Muscle of arm (tissue), 12 donors: ENCODE results near the gene GRM6. TPM values are rescaled to one million over a fixed set of nuclear protein-coding genes. Genes with fewer than 3 reads are reported as not detected.
A peak's percentile ranks its signal among the peaks of the same experiment; 100 is the strongest.

Experiments
- DNase-seq: peaks from one replicate; pipeline ENCODE4 v3.0.0-alpha.2; 2013
- polyA plus RNA-seq, 12 donors: library from polyadenylated mRNA; unstranded; fragments of 120-200 nt; gene quantifications; one replicate each; pipeline ENCODE4 v1.2.1, GENCODE V29; 2013; ENCODE audit not compliant: insufficient read length in 12 of 12

GRM6 gene
- polyA plus RNA-seq, 12 donors, result 0.18 to 1.4 (median 0.72) TPM; not detected in 2

- no peak for DNase-seq
Observed at GRCh38 chr5:178984145-178985072, 10.7 kb downstream of the GRM6 start.

DNA sequence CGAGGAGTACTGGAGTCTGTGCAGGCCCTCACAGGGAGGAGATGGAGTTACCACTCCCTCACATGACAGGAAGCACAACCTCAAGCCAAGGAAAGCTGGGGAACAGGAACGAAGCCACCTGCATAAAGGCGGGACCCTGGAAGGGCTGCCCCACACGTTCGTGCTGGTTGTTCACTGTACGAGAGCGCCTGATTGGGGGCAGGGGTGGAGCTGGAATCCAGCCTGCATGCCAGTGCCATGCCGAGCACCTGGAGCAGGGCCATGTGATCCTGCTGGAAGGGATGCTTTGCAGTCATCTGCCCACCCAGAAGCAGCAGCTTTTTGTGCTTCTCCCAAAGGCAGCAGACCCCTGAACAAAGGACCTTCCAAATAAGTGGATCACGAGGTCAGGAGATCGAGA is 11.4 kb downstream of the GRM6 start:
- DNase-seq, result no peak

- no peak for DNase-seq
Observed at GRCh38 chr5:178982941-178983340, 12.2 kb downstream of the GRM6 start.

DNA sequence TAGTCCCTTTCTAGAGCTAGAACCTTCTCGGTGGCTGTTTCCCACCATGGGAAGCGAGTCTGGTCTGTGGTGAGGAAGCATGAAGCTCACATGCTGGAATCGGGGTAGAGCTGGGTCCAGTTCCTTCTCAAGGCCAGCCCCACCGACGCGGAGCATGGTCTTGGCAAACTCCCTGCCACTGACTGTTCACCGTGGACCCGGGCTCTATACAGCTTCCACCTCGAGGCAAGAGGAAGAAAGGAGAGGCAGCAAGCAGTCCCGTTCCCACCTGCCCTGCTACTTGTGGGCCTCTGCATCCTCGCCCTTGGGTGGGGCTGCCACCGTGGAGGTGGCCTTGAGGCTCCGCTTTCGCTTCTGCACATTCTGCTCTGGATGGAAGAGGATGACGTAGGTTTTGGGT is 13.7 kb downstream of the GRM6 start:
- no peak for DNase-seq

DNA sequence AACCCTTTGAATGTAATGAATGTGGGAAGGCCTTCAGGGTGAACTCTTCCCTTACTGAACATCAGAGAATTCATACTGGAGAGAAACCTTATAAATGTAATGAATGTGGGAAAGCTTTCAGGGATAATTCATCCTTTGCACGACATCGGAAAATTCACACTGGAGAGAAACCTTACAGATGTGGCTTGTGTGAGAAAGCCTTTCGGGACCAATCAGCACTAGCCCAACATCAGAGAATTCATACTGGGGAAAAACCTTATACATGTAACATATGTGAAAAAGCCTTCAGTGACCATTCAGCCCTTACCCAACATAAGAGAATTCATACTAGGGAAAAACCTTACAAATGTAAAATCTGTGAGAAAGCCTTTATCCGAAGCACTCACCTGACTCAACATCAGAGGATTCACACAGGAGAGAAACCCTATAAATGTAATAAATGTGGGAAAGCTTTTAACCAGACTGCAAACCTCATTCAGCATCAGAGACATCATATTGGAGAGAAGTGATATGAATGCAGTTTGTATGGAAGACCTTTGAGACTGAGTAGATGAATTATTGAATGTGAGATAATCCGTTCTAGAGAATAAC is 29.6 kb downstream of the GRM6 start:
- DNase-seq, result no peak

DNA sequence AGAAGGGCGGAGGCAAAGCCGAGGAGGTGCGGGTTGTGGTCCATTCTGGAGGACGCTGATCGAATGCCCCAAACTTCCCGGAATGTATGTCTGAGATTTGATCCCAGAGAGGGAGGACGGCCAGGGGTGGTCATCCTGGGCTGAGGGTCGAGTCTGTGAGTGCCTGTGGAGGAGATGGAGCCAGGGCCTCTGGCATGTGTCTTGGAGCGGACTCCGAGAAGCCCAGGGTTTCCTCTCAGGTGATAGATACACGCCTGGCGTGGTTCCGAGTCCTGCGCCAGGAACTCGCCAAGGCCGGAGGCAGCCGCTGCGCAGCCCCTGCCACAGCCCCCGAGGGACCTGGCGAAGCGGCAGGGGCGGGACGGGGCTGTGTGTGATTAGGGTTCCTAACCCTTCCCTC is 53.8 kb downstream of the GRM6 start:
- DNase-seq, result no peak

DNA sequence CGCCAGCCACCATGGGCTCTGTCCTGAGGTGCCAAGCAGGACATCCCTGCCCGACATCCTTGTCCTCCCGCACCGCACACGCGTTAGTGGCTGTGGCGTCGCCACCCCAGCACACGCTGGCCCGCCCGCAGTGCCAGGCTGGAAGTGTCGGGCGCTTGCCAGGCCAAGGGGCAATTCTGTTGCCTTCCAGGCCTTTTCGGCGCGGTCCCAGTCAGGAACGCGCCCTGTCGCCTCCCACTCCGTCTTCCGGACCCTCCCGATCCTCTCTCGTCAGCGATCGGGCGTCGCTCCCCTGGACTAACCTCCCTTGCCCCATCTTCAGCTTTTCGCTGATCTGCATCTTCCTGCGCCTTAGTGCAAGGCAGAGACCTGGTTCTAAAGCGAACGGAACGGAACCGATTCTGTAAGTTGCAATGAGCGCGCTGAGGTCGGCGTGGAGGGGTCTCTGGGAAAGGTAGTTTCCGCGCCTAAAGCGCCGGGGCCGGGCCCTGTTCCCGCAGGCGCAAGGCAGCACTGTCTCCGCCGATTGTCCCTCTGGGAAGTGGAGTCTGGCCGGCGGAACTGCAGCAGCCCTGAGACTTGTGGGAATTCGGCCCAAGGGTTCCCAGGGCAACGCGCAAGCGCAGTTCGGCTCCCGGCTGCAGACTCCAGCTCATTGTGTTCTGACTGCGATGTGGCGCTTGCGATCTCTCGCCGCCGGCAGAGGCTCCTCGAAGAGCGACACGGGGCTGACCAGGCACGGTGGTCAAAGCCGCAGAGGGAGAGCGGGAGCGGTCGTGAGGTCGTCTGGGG is 54.4 kb downstream of the GRM6 start, which contains the start of gene ZNF454:
Gene ZNF454, plus strand, starts transcription at position 630 of the 792 bp plus-strand sequence. CDS start 1,594 bp downstream, outside the sequence.
- DNase-seq, result peak; percentile 95

DNA sequence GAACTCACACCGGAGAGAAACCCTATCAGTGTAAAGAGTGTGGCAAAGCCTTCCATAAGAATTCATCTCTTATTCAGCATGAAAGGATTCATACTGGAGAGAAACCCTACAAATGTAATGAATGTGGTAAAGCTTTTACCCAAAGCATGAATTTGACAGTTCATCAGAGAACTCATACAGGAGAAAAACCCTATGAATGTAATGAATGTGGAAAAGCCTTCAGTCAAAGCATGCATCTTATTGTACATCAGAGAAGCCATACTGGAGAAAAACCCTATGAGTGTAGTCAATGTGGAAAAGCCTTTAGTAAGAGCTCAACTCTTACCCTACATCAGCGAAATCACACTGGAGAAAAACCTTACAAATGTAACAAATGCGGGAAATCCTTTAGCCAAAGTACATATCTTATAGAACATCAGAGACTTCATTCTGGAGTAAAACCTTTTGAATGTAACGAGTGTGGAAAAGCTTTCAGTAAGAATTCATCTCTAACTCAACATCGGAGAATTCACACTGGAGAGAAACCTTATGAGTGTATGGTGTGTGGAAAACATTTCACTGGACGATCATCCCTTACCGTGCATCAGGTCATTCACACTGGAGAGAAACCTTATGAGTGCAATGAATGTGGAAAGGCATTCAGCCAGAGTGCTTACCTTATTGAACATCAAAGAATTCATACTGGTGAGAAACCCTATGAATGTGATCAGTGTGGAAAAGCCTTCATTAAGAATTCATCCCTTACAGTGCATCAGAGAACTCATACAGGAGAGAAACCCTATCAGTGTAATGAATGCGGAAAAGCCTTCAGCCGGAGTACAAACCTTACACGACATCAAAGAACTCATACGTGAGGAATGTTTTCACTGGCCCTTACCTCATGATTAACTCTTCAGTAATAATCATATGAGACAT is 63.0 kb downstream of the GRM6 start:
- DNase-seq, result no peak

Other genes starting within 250 kb of the GRM6 start
- 10 to 100 TPM in 11 of 12 donors, not detected in 1; 11.7 to 24.3 (median 14.8) TPM for gene ZNF354B, start 135.4 kb downstream of the GRM6 start, polyA plus RNA-seq
- 1 to 10 TPM in 11 of 12 donors, not detected in 1; 2.2 to 7.0 (median 3.1) TPM for gene ZFP2, start 99.4 kb downstream of the GRM6 start, polyA plus RNA-seq
- 1 to 10 TPM in 10 of 12 donors, not detected in 2; 2.9 to 5.1 (median 3.8) TPM for gene ZNF454, start 54.1 kb downstream of the GRM6 start, polyA plus RNA-seq
- 1 to 10 TPM in 11 of 12 donors, not detected in 1; 3.7 to 9.5 (median 4.6) TPM for gene ZNF879, start 28.5 kb upstream of the GRM6 start, polyA plus RNA-seq
- gene ZNF354C, start 65.1 kb upstream of the GRM6 start, polyA plus RNA-seq, result 10 to 100 TPM in 6 of 12 donors, 1 to 10 TPM in 5, not detected in 1; 7.5 to 12.0 (median 10.4) TPM